Osteoblast (primary cell): Measurements from ENCODE around the gene SLC26A6. TPM values are rescaled to one million over a fixed set of nuclear protein-coding genes. Genes with fewer than 3 reads are reported as not detected.
A peak's percentile ranks its signal among the peaks of the same experiment; 100 is the strongest.

ENCODE experiments used
- DNase-seq: peaks from one replicate; pipeline ENCODE4 v3.0.0; 2011; ENCODE audit warnings: low spot score, mixed read lengths; ENCODE audit not compliant: insufficient read length; ENCODE audit errors: missing footprints
- H2AFZ ChIP-seq: 2 replicates; pipeline ENCODE4 v1.6.0; 2011; ENCODE audit warnings: mild to moderate bottlenecking, low read length
- H3K27ac ChIP-seq: 2 replicates; pipeline ENCODE4 v1.5.1; 2011; ENCODE audit warnings: mild to moderate bottlenecking, low read depth, low read length, moderate library complexity
- H3K27me3 ChIP-seq: 2 replicates; pipeline ENCODE4 v1.6.0; 2012; ENCODE audit warnings: mild to moderate bottlenecking, control low read depth, inconsistent platforms, low read length, moderate library complexity; ENCODE audit not compliant: insufficient read depth
- H3K36me3 ChIP-seq: 2 replicates; pipeline ENCODE4 v1.5.1; 2011; ENCODE audit warnings: mild to moderate bottlenecking, low read length, control low read depth, moderate library complexity; ENCODE audit not compliant: insufficient read depth
- H3K4me1 ChIP-seq: 2 replicates; pipeline ENCODE4 v1.5.1; 2011; ENCODE audit warnings: mild to moderate bottlenecking, low read length, control low read depth, moderate library complexity; ENCODE audit not compliant: insufficient read depth
- H3K4me2 ChIP-seq: 2 replicates; pipeline ENCODE4 v1.6.0; 2011; ENCODE audit warnings: mild to moderate bottlenecking, low read length; ENCODE audit not compliant: insufficient read depth
- H3K4me3 ChIP-seq: fragments of 200-600 bp; sonication (generic); 3 replicates; pipeline ENCODE4 v1.5.1; 2012; ENCODE audit warnings: mild to moderate bottlenecking, low read length, inconsistent platforms; ENCODE audit not compliant: insufficient read depth
- H3K79me2 ChIP-seq: 2 replicates; pipeline ENCODE4 v1.6.0; 2012; ENCODE audit warnings: mild to moderate bottlenecking, low read length, control low read depth, inconsistent platforms; ENCODE audit not compliant: insufficient read depth
- H3K9me3 ChIP-seq: 2 replicates; pipeline ENCODE4 v1.5.1; 2011; ENCODE audit warnings: low read depth, low read length, control low read depth
- H4K20me1 ChIP-seq: 2 replicates; pipeline ENCODE4 v1.6.0; 2012; ENCODE audit warnings: mild to moderate bottlenecking, low read length, control low read depth; ENCODE audit not compliant: insufficient read depth
- total RNA-seq: library from RNA; depleted of rRNA; stranded (reverse); fragments of >200 nt; gene quantifications from 2 replicates; pipeline ENCODE4 v1.2.3, GENCODE V29; 2012
- TF ChIP-seq, protein P1 (sequence below): IDR thresholded peaks from 2 replicates; pipeline ENCODE4 v1.5.1; 2011; ENCODE audit warnings: mild to moderate bottlenecking, low read depth, low read length, moderate library complexity; ENCODE audit errors: extremely low read depth

Gene SLC26A6
- total RNA-seq, 1 donor = 30.8 TPM

DNA sequence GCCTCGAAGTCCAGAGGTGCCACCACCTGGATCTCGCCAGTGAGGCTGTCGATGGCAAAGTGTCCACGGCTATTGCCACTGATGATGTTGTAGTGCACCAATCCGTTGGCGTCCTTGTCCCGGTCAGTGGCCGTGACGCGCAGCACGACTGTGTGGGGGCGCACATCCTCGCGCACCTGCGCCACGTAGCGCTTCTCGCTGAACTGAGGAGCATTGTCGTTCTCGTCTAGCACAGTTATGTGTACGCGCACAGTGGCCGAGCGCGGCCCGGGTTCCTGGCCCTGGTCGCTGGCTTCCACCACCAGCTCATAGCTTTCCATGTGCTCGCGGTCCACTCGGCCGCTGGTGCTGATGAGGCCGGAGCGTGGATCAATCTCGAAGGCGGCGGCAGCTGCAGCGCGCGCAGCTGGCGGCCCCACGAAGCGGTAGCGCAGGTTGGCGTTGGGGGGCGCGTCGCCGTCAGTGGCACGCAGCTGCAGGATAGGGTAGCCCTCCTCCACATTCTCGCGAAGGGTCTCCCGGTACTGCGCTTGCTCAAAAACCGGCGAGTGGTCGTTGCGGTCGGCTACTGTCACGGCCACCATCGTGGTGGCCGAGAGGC, 25.6 kb upstream of the SLC26A6 start:
- H3K4me3 ChIP-seq = peak overlapping the region; percentile 69
- H4K20me1 ChIP-seq = peaks cover 6% of the 10 kb centered on the region
- TF ChIP-seq, protein P1, sequence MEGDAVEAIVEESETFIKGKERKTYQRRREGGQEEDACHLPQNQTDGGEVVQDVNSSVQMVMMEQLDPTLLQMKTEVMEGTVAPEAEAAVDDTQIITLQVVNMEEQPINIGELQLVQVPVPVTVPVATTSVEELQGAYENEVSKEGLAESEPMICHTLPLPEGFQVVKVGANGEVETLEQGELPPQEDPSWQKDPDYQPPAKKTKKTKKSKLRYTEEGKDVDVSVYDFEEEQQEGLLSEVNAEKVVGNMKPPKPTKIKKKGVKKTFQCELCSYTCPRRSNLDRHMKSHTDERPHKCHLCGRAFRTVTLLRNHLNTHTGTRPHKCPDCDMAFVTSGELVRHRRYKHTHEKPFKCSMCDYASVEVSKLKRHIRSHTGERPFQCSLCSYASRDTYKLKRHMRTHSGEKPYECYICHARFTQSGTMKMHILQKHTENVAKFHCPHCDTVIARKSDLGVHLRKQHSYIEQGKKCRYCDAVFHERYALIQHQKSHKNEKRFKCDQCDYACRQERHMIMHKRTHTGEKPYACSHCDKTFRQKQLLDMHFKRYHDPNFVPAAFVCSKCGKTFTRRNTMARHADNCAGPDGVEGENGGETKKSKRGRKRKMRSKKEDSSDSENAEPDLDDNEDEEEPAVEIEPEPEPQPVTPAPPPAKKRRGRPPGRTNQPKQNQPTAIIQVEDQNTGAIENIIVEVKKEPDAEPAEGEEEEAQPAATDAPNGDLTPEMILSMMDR = no peak
- H3K36me3 ChIP-seq = no peaks in the 10 kb centered on the region
- peak overlapping the region; percentile 87 for H3K4me2 ChIP-seq
- H3K27me3 ChIP-seq = no peaks in the 10 kb centered on the region
- no peak overlapping the region for H2AFZ ChIP-seq
- peaks cover 21% of the 10 kb centered on the region for H3K4me1 ChIP-seq
- no peaks in the 10 kb centered on the region for H3K79me2 ChIP-seq
- no peak for DNase-seq
- no peaks in the 10 kb centered on the region for H3K9me3 ChIP-seq
- H3K27ac ChIP-seq = no peak overlapping the region

DNA sequence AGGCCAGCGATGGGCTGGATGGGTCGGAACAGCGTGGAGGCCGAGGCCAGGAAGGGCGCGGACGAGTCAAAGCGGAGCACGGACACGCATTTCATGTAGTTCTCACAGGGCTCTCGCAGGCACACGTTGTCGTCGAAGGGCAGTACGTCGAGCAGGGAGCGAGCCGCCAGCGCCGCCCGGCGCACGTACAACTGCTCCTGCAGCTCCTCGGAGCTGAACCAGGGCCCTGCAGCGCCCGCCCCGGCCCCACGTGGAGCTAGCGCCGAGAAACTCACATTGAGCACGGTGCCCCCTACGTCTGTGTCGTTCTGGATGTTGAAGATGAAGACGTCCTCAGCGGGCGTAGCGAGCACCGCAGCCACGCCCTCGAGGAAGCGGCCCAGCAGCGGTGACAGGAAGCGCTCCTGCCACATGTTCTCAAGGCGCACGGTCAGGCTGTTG, 21.6 kb upstream of the SLC26A6 start:
- Histone ChIP-seq H3K79me2 (no peaks in the 10 kb centered on the region), H3K9me3 (no peaks in the 10 kb centered on the region), H4K20me1 (peaks cover 1% of the 10 kb centered on the region), H3K27me3 (no peaks in the 10 kb centered on the region), H3K4me1 (peaks cover 3% of the 10 kb centered on the region), H3K36me3 (no peaks in the 10 kb centered on the region), H2AFZ (peak overlapping the region; percentile 41), H3K4me3 (peak overlapping the region; percentile 70), H3K27ac (no peak overlapping the region), H3K4me2 (peak overlapping the region; percentile 77)
- DNase-seq = no peak
- TF ChIP-seq, protein P1 = no peak

DNA sequence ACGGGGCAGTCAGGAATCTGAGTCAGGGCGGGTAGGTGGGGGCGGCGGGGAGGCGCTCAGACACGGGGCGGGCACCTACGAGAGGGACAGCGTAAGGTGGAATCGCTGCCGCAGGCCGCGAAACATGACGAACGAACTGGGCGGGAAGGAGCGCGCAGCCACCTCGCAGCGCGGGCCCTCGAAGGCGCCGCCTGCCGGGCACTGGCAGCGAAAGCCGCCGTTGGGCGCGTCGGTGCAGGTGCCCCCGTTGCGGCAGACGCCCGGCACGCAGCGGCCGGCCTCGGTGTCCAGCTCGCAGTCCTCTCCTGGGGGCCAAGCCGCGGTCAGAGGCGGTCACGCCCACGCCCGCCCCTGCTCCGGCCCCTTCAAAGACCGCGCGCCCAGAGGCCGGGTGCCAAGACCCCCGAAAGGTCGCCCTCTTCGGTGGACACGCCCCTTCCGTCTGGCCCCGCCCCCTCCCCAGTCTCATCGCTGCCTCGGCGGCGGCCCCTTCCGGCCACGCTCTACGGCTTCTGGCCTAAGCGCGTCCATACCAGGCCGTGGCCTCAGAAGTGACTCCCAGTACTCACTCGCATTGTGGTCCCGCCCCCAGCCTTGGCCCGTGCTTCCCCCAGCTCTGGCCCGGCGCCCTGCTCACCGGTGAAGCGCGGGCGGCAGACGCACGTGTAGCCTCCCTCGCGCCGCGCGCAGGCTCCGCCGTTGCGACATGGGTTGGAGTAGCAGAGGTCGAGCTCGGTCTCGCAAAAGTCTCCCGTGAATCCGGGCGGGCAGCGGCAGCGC, 21.0 kb upstream of the SLC26A6 start:
- Histone ChIP-seq H3K36me3 (no peaks in the 10 kb centered on the region), H3K27ac (no peak overlapping the region), H2AFZ (peak overlapping the region; percentile 41), H3K9me3 (no peaks in the 10 kb centered on the region), H3K79me2 (no peaks in the 10 kb centered on the region), H3K4me1 (peaks cover 3% of the 10 kb centered on the region), H3K27me3 (no peaks in the 10 kb centered on the region), H3K4me2 (peak overlapping the region; percentile 77), H4K20me1 (no peaks in the 10 kb centered on the region), H3K4me3 (peak overlapping the region; percentile 70)
- TF ChIP-seq, protein P1 = peak; percentile 50
- peak; percentile 99 for DNase-seq

DNA sequence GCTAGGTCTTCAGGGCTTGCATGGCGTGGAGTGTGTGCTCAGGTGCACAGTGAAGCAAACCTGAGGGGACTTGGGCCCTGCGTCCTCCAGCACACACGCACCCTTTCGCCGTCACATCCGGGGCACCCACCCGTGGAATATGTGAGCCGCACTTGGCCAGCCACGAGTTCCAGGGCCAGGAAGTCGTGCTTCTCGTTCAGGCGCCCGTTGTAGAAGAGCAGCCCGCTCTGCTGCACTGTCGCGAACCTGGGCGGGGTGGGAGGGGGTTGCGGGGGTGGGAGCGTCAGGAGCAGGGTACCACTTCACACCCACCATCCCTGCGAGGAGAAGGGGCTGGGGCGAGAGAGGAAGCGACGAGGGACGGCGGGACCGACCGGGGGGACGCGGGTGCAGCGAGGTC, 20.3 kb upstream of the SLC26A6 start:
- Histone ChIP-seq H3K4me3 (peak overlapping the region; percentile 70), H3K27me3 (no peaks in the 10 kb centered on the region), H4K20me1 (no peaks in the 10 kb centered on the region), H2AFZ (no peak overlapping the region), H3K79me2 (no peaks in the 10 kb centered on the region), H3K27ac (no peak overlapping the region), H3K36me3 (no peaks in the 10 kb centered on the region), H3K4me1 (peaks cover 3% of the 10 kb centered on the region), H3K4me2 (peak overlapping the region; percentile 77), H3K9me3 (no peaks in the 10 kb centered on the region)
- DNase-seq = no peak
- TF ChIP-seq, protein P1 = no peak
